ENCODE results near the gene CCDC154.

GRCh38 chr16:1458977-1459341 is 14.6 kb upstream of the CCDC154 start:
- TF ChIP-seq CTCF (IDR thresholded peaks at IDR 0.05 in 2 of 3, conservative IDR thresholded peaks at IDR 0.05 in 1 of 3; ENCODE audit: insufficient read depth in 2 of 3, low read depth in 1 of 3, low read length in 3 of 3) = no peak
- no peak for TF ChIP-seq CBX5 (IDR thresholded peaks at IDR 0.05; ENCODE audit: borderline replicate concordance, low read depth)
- no peak for TF ChIP-seq ZNF766 (CRISPR knock-in tag; conservative IDR thresholded peaks at IDR 0.05)
- no peak for TF ChIP-seq USF1 (CRISPR knock-in tag; IDR thresholded peaks at IDR 0.05)
- TF ChIP-seq HIVEP1 (CRISPR knock-in tag; IDR thresholded peaks at IDR 0.05) = no peak
- no peak for TF ChIP-seq TCF7 (IDR thresholded peaks at IDR 0.05; ENCODE audit: borderline replicate concordance)
- TF ChIP-seq ZNF512 (tag; IDR thresholded peaks at IDR 0.05) = no peak
- no peak for TF ChIP-seq POLR2A (conservative IDR thresholded peaks at IDR 0.05)
